ENCODE results near the gene BBS10. TPM values are rescaled to one million over a fixed set of nuclear protein-coding genes. Genes with fewer than 3 reads are reported as not detected.

Gene BBS10
- total and polyA plus RNA-seq, 2 of the 13 experiments (the other 11 are each of a cell fraction or from before 2014, with no cell fraction given) = 4.9 to 7.4 TPM

DNA sequence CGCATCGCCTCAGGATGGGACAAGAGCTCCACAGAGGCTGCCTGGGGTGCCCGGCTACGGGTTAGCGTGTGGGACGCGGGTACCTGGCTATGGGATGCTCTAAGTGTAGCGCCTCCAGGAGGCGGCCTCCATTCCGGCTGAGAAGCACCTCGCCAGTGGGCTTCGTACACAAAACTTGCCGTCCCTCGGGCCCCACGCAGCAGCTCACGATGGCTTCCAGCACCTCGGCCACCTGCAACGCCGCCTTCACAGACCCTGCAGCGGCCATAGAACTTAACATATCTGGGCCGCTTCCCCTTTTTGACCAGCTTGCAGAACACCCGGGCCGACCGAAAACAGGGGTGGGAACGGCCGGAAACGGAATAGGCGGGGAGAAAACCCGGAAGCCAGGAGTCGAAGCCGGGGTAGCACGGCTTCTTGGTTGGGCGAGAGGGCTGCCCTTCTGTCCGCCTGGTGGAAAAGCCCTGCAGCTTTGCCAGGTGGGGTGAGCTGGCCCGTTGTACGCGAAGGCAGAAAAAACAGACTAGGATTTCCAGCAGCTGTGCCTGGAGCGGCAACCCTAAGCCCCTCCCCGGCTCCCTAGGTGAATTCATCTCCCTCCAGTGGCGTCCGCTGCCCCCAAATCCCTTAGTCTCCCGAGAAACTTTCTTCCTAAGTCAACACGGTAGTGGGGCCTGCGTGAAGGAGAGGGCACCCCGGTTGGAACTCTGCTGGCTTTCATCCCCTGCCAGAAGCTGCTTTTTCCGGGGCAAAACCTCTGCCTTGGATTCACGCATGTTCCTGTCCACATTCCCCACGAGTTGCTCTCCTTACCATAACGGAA lies at the start of gene BBS10 (continued):
- TF ChIP-seq ZNF713 (CRISPR knock-in tag; IDR thresholded peaks at IDR 0.05) (no peak), RFXANK (CRISPR knock-in tag; IDR thresholded peaks at IDR 0.05) (no peak), ZBTB20 (CRISPR knock-in tag; IDR thresholded peaks at IDR 0.05; ENCODE audit: borderline replicate concordance, low read depth) (no peak; the same call in 1 of the 2 replicates), BHLHE40 (IDR thresholded peaks at IDR 0.05; ENCODE audit: low read length) (no peak), TCF7L2 (IDR thresholded peaks at IDR 0.05; ENCODE audit: low read depth, low read length) (no peak), GATA4 (IDR thresholded peaks at IDR 0.05; ENCODE audit: borderline replicate concordance, low read depth) (0 out of 2 replicates have a peak, but pooled peaks have one; percentile 53), ETV6 (CRISPR knock-in tag; conservative IDR thresholded peaks at IDR 0.05) (no peak), ZNF674 (CRISPR knock-in tag; IDR thresholded peaks at IDR 0.05; ENCODE audit: low read depth) (0 out of 2 replicates have a peak, but pooled peaks have one; percentile 48), ARNT2 (CRISPR knock-in tag; IDR thresholded peaks at IDR 0.05; ENCODE audit: low read depth) (0 out of 2 replicates have a peak, but pooled peaks have one; percentile 10), TBP (CRISPR knock-in tag; IDR thresholded peaks at IDR 0.05) (no peak), SMC3 (IDR thresholded peaks at IDR 0.05; ENCODE audit: low read length) (0 out of 2 replicates have a peak, but pooled peaks have one; percentile 6), ZNF563 (CRISPR knock-in tag; IDR thresholded peaks at IDR 0.05) (peak; percentile 35; the same call in 1 of the 2 replicates), ZNF136 (CRISPR knock-in tag; IDR thresholded peaks at IDR 0.05; ENCODE audit: low read depth) (no peak), ZNF282 (IDR thresholded peaks at IDR 0.05; ENCODE audit: partially characterized antibody) (no peak), ZBTB3 (CRISPR knock-in tag; IDR thresholded peaks at IDR 0.05; ENCODE audit: borderline replicate concordance, low read depth) (no peak), BORCS8-MEF2B (CRISPR knock-in tag; IDR thresholded peaks at IDR 0.05) (no peak), SRSF4 (IDR thresholded peaks at IDR 0.05; ENCODE audit: low read depth, low read length, poor library complexity, severe bottlenecking) (no peak), KDM5A (IDR thresholded peaks at IDR 0.05; ENCODE audit: borderline replicate concordance, low read length) (peak; percentile 93), NPAS2 (CRISPR knock-in tag; IDR thresholded peaks at IDR 0.05; ENCODE audit: borderline replicate concordance) (no peak), CHD4 (IDR thresholded peaks at IDR 0.05; ENCODE audit: borderline replicate concordance, low read length) (no peak), RAD51 (IDR thresholded peaks at IDR 0.05; ENCODE audit: borderline replicate concordance) (no peak), ZBTB21 (CRISPR knock-in tag; IDR thresholded peaks at IDR 0.05) (no peak), RBAK (CRISPR knock-in tag; IDR thresholded peaks at IDR 0.05) (no peak)
- TF ChIP-seq, protein P1, sequence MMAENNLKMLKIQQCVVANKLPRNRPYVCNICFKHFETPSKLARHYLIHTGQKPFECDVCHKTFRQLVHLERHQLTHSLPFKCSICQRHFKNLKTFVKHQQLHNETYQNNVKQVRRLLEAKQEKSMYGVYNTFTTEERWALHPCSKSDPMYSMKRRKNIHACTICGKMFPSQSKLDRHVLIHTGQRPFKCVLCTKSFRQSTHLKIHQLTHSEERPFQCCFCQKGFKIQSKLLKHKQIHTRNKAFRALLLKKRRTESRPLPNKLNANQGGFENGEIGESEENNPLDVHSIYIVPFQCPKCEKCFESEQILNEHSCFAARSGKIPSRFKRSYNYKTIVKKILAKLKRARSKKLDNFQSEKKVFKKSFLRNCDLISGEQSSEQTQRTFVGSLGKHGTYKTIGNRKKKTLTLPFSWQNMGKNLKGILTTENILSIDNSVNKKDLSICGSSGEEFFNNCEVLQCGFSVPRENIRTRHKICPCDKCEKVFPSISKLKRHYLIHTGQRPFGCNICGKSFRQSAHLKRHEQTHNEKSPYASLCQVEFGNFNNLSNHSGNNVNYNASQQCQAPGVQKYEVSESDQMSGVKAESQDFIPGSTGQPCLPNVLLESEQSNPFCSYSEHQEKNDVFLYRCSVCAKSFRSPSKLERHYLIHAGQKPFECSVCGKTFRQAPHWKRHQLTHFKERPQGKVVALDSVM (CRISPR knock-in tag; IDR thresholded peaks at IDR 0.05) = peak; percentile 87
- TF ChIP-seq, protein P2, sequence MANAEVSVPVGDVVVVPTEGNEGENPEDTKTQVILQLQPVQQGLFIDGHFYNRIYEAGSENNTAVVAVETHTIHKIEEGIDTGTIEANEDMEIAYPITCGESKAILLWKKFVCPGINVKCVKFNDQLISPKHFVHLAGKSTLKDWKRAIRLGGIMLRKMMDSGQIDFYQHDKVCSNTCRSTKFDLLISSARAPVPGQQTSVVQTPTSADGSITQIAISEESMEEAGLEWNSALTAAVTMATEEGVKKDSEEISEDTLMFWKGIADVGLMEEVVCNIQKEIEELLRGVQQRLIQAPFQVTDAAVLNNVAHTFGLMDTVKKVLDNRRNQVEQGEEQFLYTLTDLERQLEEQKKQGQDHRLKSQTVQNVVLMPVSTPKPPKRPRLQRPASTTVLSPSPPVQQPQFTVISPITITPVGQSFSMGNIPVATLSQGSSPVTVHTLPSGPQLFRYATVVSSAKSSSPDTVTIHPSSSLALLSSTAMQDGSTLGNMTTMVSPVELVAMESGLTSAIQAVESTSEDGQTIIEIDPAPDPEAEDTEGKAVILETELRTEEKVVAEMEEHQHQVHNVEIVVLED (CRISPR knock-in tag; IDR thresholded peaks at IDR 0.05; ENCODE audit: borderline replicate concordance) = no peak
- TF ChIP-seq, protein P3, sequence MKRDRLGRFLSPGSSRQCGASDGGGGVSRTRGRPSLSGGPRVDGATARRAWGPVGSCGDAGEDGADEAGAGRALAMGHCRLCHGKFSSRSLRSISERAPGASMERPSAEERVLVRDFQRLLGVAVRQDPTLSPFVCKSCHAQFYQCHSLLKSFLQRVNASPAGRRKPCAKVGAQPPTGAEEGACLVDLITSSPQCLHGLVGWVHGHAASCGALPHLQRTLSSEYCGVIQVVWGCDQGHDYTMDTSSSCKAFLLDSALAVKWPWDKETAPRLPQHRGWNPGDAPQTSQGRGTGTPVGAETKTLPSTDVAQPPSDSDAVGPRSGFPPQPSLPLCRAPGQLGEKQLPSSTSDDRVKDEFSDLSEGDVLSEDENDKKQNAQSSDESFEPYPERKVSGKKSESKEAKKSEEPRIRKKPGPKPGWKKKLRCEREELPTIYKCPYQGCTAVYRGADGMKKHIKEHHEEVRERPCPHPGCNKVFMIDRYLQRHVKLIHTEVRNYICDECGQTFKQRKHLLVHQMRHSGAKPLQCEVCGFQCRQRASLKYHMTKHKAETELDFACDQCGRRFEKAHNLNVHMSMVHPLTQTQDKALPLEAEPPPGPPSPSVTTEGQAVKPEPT (CRISPR knock-in tag; IDR thresholded peaks at IDR 0.05; ENCODE audit: low read depth) = no peak; the same call in 1 of the 2 replicates

All from HepG2 (cell line).